HG02885 (cell line): ENCODE measurements around the gene CNNM1.

Source experiments
- ATAC-seq: cut with Tn5 transposase; IDR thresholded peaks from one replicate; pipeline ENCODE4 v1.9.1; 2021; ENCODE audit warnings: mild to moderate bottlenecking; ENCODE audit not compliant: unreplicated experiment, poor library complexity

CNNM1 gene

GRCh38 chr10:99329304-99329553 lies at the start of gene CNNM1:
Gene CNNM1, plus strand, starts transcription at chr10:99329356. Its CDS starts 32 bp downstream, at chr10:99329388.
- peak; percentile 75 for ATAC-seq

- no peak for ATAC-seq
Observed at GRCh38 chr10:99279626-99280111, 49.5 kb upstream of the CNNM1 start.

GRCh38 chr10:99280472-99280871 lies 48.7 kb upstream of the CNNM1 start:
- ATAC-seq: peak; percentile 79

GRCh38 chr10:99285881-99286280 lies 43.3 kb upstream of the CNNM1 start:
- no peak for ATAC-seq

GRCh38 chr10:99290306-99290705 lies 38.9 kb upstream of the CNNM1 start:
- no peak for ATAC-seq

GRCh38 chr10:99292159-99292558 lies 37.0 kb upstream of the CNNM1 start:
- no peak for ATAC-seq

- ATAC-seq: no peak
Observed at GRCh38 chr10:99296605-99297004, 32.6 kb upstream of the CNNM1 start.

- ATAC-seq: no peak
Observed at GRCh38 chr10:99297033-99297432, 32.1 kb upstream of the CNNM1 start.

- no peak for ATAC-seq
Observed at GRCh38 chr10:99303899-99304861, 25.0 kb upstream of the CNNM1 start.

- no peak for ATAC-seq
Observed at GRCh38 chr10:99304862-99305229, 24.3 kb upstream of the CNNM1 start.

GRCh38 chr10:99312501-99312900 lies 16.7 kb upstream of the CNNM1 start:
- no peak for ATAC-seq

GRCh38 chr10:99315853-99316252 lies 13.3 kb upstream of the CNNM1 start:
- no peak for ATAC-seq

- no peak for ATAC-seq
Observed at GRCh38 chr10:99316374-99316773, 12.8 kb upstream of the CNNM1 start.

- ATAC-seq: no peak
Observed at GRCh38 chr10:99318048-99318447, 11.1 kb upstream of the CNNM1 start.

- no peak for ATAC-seq
Observed at GRCh38 chr10:99318475-99318874, 10.7 kb upstream of the CNNM1 start.

- no peak for ATAC-seq
Observed at GRCh38 chr10:99325281-99325680, 3.9 kb upstream of the CNNM1 start.

GRCh38 chr10:99326871-99327270 lies 2.3 kb upstream of the CNNM1 start:
- ATAC-seq: no peak

- no peak for ATAC-seq
Observed at GRCh38 chr10:99328579-99329303, 415 bp upstream of the CNNM1 start.

GRCh38 chr10:99329554-99330346 lies 594 bp downstream of the CNNM1 start:
- peak; percentile 46 for ATAC-seq

GRCh38 chr10:99330347-99330924 lies 1.3 kb downstream of the CNNM1 start:
- ATAC-seq: peak; percentile 26
